Measurements from ENCODE around the gene LYPD6B. TPM values are rescaled to one million over a fixed set of nuclear protein-coding genes. Genes with fewer than 3 reads are reported as not detected.

Gene LYPD6B
- total and polyA plus RNA-seq, 4 donors = 0.13 to 0.59 (median 0.14) TPM

- H3K9ac ChIP-seq (ENCODE audit: low read depth in 1 of 2, low read length in 2 of 2) = no peak overlapping the region
- 93% methylated on average over 2 of the region's 2 CpGs for WGBS
Measured at GRCh38 chr2:149225446-149225845, 186.9 kb downstream of the LYPD6B start.

GRCh38 chr2:149226790-149227189 lies 188.3 kb downstream of the LYPD6B start:
- Histone ChIP-seq H3K9ac (ENCODE audit: low read depth in 1 of 2, low read length in 2 of 2) (no peak overlapping the region), H3K36me3 (ENCODE audit: control insufficient read depth in 4 of 4, insufficient read depth in 3 of 4, low read depth in 1 of 4, low read length in 3 of 4) (no peaks in the 10 kb centered on the region), H3K4me3 (ENCODE audit: low read depth in 1 of 3, low read length in 3 of 3) (no peak overlapping the region), H3K9me3 (ENCODE audit: control insufficient read depth in 4 of 4, low read length in 3 of 4) (no peaks in the 10 kb centered on the region), H3K27me3 (ENCODE audit: control insufficient read depth in 4 of 4, insufficient read depth in 4 of 4, low read length in 3 of 4) (peaks cover 0 to 3% (median 0%) of the 10 kb centered on the region in 4 donors), H3K4me1 (ENCODE audit: control insufficient read depth in 4 of 4, insufficient read depth in 4 of 4, low read length in 3 of 4) (peaks cover 0 to 2% (median 0%) of the 10 kb centered on the region in 4 donors), H3K27ac (ENCODE audit: low read depth in 1 of 2, low read length in 2 of 2) (no peak overlapping the region)
- no peak for DNase-seq (ENCODE audit: low spot score)
- 79% methylated on average over 6 of the region's 6 CpGs for WGBS
- TF ChIP-seq ZBTB33 (IDR thresholded peaks at IDR 0.05) (no peak), MAX (IDR thresholded peaks at IDR 0.05) (no peak), JUND (IDR thresholded peaks at IDR 0.05) (no peak), GABPA (IDR thresholded peaks at IDR 0.05 in 1 of 2, conservative IDR thresholded peaks at IDR 0.05 in 1 of 2) (no peak), FOXA1 (IDR thresholded peaks at IDR 0.05) (no peak), FOXA2 (IDR thresholded peaks at IDR 0.05) (no peak), HNF4A (conservative IDR thresholded peaks at IDR 0.05) (no peak), RXRA (IDR thresholded peaks at IDR 0.05) (no peak), NR2F2 (IDR thresholded peaks at IDR 0.05) (no peak), RAD21 (IDR thresholded peaks at IDR 0.05) (no peak), YY1 (IDR thresholded peaks at IDR 0.05) (no peak), EGR1 (IDR thresholded peaks at IDR 0.05; ENCODE audit: low read depth in 2 of 2) (no peak), HNF4G (IDR thresholded peaks at IDR 0.05) (no peak)

More at GRCh38 chr2:149225446-149225845, 186.9 kb downstream of the LYPD6B start:
- peaks cover 0 to 2% (median 0%) of the 10 kb centered on the region in 4 donors for H3K4me1 ChIP-seq (ENCODE audit: control insufficient read depth in 4 of 4, insufficient read depth in 4 of 4, low read length in 3 of 4)
- no peaks in the 10 kb centered on the region for H3K36me3 ChIP-seq (ENCODE audit: control insufficient read depth in 4 of 4, insufficient read depth in 3 of 4, low read depth in 1 of 4, low read length in 3 of 4)
- TF ChIP-seq REST (IDR thresholded peaks at IDR 0.05) (no peak), SP1 (IDR thresholded peaks at IDR 0.05) (no peak), YY1 (IDR thresholded peaks at IDR 0.05) (no peak), GABPA (IDR thresholded peaks at IDR 0.05 in 1 of 2, conservative IDR thresholded peaks at IDR 0.05 in 1 of 2) (no peak), FOXA2 (IDR thresholded peaks at IDR 0.05) (no peak), TAF1 (conservative IDR thresholded peaks at IDR 0.05) (no peak), HNF4A (conservative IDR thresholded peaks at IDR 0.05) (no peak), HNF4G (IDR thresholded peaks at IDR 0.05) (no peak), NR2F2 (IDR thresholded peaks at IDR 0.05) (no peak), FOXA1 (IDR thresholded peaks at IDR 0.05) (no peak), RXRA (IDR thresholded peaks at IDR 0.05) (no peak), MAX (IDR thresholded peaks at IDR 0.05) (no peak), EGR1 (IDR thresholded peaks at IDR 0.05; ENCODE audit: low read depth in 2 of 2) (no peak), ZBTB33 (IDR thresholded peaks at IDR 0.05) (no peak), RAD21 (IDR thresholded peaks at IDR 0.05) (no peak), JUND (IDR thresholded peaks at IDR 0.05) (no peak)
- no peak overlapping the region for H3K4me3 ChIP-seq (ENCODE audit: low read depth in 1 of 3, low read length in 3 of 3)
- peaks cover 0 to 3% (median 0%) of the 10 kb centered on the region in 4 donors for H3K27me3 ChIP-seq (ENCODE audit: control insufficient read depth in 4 of 4, insufficient read depth in 4 of 4, low read length in 3 of 4)
- no peak overlapping the region for H3K27ac ChIP-seq (ENCODE audit: low read depth in 1 of 2, low read length in 2 of 2)
- no peak for DNase-seq (ENCODE audit: low spot score)
- H3K9me3 ChIP-seq (ENCODE audit: control insufficient read depth in 4 of 4, low read length in 3 of 4) = no peaks in the 10 kb centered on the region
